ENCODE data around the gene CENPA.

- no peak for TF ChIP-seq EP300 (IDR thresholded peaks at IDR 0.05; ENCODE audit: borderline replicate concordance)
- TF ChIP-seq YY1 (IDR thresholded peaks at IDR 0.05; ENCODE audit: low read depth): no peak
Measured at GRCh38 chr2:26744953-26745352, 40.9 kb upstream of the CENPA start.
